Activated CD4-positive, alpha-beta T cell treated with anti-CD3 and anti-CD28 coated beads, Interleukin-2, amount 50 U/mL, for 16 hours (primary cell): ENCODE results near the gene ZNF684.
"Not testable (repeated sequence)": the region's sequence is repeated elsewhere in the genome, so short reads cannot be mapped to it uniquely, and the experiment has no call there.

Experiments used
- DNase-seq: peaks from one replicate; pipeline ENCODE4 v3.0.0-alpha.2; 2020

Gene ZNF684

DNA sequence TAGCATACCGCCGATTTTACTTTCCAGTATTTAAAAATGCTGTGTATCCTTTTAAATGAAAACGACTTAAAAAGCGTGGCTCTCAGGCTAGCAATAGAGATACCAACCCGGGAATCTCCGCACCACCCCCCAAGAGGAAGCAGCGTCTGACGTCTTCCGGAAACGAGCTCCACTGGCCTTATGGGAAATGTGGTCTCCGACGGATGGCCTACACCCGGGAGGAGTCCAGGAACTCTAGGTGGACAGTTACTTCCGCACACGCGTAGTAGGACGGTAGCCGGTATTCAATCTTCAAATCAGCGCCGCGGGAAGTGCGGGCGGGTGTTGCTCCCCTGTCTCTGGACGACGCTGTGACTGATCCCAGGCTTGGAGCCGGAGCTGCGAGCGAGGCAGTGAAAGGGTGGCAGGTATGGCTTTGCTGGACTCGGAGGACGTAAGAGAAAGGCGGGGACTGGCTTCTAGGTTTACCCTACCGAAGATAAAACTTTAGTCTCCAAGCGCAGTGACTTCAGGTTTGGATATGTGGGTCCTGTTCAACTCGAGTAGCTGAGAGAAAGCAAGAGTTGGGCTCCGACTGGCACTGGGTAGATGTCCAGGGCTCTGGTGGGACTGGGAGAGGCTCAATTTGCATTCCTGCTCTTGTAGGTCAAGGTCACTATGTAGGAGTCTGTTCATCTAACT, at the start of gene ZNF684:
Gene ZNF684, plus strand, starts transcription at position 257 of the 681 bp plus-strand sequence. CDS start 1,530 bp downstream, outside the sequence.
- peak; percentile 94 for DNase-seq

DNA sequence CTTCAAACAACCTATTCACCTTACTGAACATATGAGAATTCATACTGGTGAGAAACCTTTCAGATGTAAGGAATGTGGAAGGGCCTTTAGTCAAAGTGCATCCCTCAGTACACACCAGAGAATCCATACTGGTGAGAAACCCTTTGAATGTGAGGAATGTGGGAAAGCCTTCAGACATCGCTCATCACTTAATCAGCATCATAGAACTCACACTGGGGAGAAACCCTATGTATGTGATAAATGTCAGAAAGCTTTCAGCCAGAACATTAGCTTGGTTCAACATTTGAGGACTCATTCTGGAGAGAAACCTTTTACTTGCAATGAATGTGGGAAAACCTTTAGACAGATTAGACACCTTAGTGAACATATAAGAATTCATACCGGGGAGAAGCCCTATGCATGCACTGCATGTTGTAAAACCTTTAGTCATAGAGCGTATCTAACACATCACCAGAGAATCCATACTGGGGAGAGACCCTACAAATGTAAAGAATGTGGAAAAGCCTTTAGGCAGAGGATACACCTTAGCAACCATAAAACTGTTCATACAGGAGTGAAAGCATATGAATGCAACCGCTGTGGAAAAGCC, 36.0 kb upstream of the ZNF684 start:
- DNase-seq, result no peak

DNA sequence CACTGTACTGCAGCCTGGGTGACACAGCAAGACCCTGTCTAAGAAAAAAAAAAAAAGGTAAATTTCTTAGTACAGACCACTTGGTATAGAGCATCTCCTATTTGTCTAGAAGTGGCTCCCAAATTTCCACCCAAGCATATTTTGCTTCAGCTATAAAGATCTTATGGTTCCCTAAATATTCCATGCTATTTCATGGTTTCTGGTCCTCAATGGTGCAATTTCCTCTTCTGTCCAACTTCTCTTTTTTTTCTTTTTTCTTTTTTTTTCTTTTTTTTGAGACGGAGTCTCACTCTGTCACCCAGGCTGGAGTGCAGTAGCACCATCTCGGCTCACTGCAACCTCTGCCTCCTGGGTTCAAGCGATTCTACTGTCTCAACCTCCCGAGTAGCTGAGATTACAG, 28.8 kb upstream of the ZNF684 start:
- not testable (repeated sequence) for DNase-seq

DNA sequence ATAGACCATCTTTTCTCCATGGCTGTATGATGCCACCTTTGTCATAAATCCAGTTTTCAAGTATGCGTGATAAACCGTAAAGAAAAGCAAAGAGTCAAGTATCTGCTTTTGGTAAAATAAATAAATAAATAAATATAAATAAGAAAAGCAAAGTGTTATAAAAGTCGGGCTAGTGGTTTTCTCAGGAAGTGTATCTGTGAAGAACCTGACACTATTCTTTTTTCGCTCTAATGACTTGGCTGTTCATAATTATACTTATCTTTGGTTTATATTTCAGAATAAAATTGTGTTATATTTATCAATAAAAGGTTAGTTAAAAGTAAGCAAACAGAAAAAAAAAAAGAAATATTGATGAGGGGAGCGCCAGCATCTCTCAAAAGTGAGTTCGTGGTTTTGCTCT, 23.5 kb upstream of the ZNF684 start:
- no peak for DNase-seq

DNA sequence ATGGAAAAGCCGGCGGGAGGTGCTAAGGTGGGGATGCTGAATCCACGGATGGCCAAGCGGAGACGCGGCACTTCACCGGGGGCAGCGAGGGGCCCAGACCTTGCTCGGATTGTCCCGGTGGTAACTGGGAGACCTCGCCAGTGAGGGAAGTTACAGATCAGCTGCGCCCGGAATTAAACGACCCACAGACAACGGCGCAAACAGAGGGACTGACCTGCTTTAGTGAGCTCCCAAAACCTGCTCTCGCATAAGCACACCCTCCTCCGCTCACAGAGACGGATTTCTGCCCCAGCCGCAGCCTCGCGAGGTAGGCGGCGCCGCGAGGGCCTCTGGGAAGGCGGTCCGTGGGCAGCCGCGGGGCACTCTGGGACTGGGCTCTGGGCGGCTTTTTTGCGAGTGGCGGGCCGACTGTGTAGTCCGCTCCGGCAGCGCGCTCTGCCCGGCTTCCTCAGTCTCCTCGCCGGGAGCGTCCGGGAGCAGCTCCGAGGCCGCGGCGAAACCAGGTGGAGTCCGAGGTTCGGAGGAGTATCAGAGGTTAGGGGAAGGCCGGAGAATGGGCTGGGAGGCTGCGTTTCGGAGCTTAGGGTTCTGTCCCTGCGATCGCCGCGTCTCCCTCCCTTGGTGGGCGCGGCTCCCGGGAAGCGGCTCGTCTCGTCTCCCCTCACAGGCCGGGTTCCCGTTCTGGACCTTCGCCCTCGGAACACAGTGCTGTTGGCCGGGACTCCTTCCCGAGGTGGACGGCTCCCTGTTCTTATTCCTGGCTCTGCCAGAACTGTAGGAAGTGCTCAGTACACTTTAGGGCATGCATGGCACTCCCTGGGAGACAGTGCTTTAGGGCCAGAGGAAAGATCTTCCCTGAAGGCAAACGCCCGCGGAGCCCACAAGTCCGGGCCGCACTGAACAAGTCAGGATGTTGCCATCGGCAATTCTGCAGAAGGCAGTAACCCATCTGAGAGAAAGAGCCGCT, 22.8 kb upstream of the ZNF684 start, which contains the start of gene EXO5:
Gene EXO5, plus strand, starts transcription at position 393 of the 967 bp plus-strand sequence. CDS start 5,778 bp downstream, outside the sequence.
- DNase-seq, result peak; percentile 83

DNA sequence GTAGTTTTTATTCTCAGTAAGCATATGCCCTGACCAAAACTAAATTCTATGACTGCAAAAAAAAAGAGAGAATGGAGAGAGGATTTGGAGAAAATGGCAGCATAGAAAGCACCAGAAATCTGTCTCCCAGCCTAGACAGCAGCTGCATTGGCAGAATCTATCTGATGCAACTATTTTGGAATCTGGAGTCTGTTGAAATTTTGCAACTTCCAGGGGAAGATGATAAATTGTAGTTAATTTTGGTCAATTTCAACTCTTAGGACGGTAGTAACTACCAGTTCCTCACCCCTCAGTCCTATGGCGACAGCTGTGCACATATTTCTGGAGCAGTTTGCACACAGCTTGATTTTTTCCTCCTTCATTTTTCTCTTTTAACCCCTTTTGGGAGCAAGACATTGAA, 11.9 kb upstream of the ZNF684 start:
- no peak for DNase-seq

DNA sequence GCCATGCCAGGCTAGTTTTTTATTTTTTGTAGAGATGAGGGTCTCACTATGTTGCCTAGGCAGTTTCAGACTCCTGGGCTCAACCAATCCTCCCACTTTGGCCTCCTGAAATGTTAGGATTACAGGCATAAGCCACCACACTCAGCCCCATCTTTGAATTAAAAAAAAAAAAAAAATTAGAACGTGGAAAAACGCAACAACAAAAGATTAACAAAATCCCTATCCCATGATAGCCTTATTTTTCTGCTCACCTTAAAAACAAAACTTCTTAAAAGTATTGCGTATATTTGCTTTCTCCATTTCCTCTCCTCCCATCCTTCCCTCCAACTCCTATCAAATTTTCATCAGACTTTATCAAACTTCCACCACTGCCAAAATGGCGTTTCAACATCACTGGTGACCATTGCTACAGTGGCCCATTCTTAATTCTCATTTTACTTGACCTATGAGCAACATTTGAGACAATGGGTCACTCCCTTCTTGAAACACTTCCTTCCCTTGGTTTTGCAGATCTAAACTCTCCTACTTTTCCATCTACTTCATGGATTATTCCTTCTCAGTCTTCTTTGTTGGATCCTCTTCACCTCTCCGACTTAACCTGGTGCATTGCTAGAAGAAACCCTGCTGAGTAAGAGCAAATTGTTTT, 579 bp upstream of the ZNF684 start:
- no peak for DNase-seq

DNA sequence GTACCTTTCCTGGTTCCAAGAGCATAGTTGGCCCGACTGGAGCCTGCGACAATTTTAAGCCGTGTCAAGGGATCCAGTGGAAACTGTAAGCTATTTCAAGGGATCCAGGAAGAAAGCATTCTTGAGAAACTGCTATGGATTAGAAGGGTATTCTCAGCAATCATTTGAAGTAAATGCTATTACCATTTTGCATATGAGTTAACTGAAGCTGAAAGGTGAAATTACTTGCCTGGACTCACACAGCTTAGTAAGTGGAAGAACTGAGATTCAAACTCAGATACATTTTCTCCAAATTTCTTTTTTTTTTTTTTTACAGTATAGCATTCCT, 589 bp downstream of the ZNF684 start:
- DNase-seq, result no peak

DNA sequence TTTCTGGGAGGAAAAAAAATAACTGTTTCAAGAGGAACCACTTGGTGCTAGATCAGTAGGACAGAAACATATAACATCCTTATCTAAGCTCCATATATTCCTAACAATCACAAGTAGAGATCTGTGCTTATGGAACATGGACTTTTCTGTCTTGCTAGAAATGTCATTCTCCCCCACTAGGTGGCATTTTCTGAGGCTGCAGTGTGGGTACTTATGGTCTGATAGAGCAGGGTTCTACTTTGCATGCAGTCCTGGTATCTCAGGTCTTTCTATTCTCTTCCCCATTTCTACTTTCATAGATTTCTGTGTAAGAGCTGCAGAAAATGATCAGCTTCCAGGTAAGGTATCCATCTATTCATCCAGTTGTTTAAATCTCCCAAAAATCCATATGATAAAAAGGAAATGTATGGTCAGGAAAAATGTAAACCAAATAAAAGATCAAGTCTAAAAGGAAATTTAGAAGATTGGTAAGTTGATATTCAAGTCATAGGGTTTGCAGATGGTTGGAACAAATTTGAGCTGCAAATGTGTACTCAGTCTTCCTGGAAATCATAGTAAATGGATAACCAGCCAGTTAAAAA, 1.5 kb downstream of the ZNF684 start:
- DNase-seq, result peak; percentile 47

DNA sequence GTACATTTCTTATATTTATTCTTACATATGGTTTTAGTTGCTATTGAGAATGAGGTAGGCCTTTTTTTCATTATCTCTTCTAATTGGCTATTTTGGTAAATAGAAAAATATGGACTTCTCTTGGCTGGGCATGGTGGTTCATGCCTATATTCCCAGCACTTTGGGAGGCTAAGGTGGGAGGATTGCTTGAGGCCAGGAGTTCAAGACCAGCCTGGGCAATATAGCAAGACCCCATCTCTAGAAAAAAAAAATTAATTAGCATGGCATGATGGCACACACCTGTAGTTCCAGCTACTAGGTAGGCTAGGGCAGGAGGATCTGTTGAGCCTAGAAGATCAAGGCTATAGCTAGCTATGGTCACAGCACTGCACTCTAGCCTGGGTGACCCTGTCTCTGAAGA, 3.2 kb downstream of the ZNF684 start:
- no peak for DNase-seq

DNA sequence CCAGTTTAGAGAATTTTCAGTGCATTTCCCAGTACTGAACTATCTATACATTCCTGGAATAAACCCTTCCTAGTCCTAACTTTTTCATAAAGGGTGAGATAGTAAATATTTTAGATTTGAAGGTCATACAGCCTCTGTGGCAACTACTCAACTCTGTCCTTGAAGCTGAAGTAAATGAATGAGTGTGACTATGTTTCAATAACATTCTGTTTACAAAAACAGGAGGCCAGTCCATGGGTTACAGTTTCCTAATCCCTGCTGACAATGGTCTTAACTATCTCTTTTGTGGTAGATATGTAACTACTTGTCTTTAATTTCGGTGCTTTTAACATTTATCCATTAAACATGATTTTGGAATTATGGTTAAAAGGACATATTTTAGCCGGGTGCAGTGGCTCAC, 4.3 kb downstream of the ZNF684 start:
- no peak for DNase-seq

DNA sequence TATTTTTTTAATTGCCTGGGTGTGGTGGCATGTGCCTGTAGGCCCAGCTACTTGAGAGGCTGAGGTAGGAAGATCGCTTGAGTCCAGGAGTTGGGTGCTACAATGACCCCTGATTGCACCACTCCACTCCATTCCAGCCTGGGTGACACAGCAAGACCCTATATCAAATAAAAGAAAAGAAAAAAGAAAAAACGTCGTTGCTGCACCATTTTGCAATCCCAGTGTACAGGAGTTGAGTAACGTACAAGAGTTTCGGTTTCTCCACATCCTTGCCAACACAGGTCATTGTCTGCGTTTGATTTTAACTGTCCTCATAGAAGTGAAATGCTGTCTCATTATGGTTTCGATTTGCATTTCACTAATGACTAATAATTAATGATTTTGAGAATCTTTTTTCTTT, 7.9 kb downstream of the ZNF684 start:
- DNase-seq, result no peak

DNA sequence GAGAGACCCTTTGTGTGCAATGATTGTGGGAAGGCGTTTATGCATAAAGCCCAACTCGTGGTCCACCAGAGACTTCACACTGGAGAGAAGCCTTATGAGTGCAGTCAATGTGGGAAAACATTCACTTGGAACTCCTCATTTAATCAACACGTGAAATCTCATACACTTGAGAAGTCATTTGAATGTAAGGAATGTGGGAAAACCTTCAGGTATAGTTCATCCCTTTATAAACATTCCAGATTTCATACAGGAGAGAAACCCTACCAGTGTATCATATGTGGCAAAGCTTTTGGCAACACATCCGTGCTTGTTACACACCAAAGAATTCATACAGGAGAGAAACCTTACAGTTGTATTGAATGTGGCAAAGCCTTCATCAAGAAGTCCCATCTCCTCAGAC, 15.5 kb downstream of the ZNF684 start:
- no peak for DNase-seq

DNA sequence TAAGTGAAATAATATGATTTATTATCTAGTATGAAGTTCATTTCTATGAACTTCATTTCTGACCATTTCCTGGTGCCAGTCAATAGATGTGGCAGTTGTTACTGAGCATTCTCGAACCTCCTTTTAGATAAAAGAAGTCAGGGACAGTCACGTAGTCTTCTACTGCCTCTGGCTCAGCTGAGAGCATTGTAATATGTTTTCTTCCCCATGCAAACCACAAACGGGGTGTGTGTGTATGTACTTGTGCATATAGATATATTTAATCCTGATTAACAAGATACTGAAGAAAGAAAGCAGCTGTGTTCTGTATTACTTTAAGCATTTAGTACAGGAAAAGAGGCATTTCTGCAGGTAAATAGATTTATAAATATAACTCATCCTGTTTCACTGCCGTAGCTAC, 21.6 kb downstream of the ZNF684 start:
- DNase-seq, result no peak

DNA sequence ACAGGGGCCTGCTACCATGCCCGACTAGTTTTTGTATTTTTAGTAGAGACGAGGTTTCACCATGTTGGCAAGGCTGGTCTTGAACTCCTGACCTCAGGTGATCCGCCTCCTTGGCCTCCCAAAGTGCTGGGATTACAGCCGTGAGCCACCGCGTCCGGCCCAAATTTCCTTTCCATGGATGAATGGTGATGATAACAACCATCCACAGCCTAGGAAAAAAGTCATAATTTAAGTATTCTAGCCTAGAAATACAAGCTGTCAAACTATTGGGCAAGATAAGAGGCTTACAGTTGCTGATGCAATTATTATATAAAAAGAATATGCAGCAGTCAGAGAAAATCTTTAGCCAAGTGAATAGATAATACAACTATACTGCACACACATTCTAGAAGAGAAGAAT, 23.4 kb downstream of the ZNF684 start:
- not testable (repeated sequence) for DNase-seq

DNA sequence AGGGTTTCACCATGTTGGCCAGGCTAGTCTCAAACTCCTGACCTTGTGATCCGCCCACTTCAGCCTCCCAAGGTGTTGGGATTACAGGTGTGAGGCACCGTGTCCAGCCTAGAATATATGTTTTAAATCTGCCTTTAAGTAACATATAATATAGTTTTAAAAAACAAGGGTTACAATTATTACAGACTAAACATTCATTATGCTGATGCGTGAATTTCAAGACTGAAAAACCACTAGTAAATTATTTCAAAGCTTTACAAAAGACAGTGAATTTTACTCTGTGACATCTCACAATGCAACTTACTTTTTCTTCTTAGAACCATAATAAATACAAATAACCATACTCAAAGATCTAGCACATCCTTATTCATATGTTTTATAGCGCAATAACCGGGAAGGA, 24.7 kb downstream of the ZNF684 start:
- no peak for DNase-seq

DNA sequence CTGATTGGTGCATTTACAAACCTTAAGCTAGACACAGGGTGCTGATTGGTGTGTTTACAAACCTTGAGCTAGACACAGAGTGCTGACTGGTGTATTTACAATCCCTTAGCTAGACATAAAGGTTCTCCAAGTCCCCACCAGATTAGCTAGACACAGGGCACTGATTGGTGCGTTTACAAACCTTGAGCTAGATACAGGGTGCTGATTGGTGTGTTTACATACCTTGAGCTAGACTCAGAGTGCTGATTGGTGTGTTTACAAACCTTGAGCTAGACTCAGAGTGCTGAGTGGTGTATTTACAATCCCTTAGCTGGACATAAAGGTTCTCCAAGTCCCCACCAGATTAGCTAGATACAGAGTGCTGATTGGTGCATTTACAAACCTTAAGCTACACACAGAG, 26.8 kb downstream of the ZNF684 start:
- not testable (repeated sequence) for DNase-seq

DNA sequence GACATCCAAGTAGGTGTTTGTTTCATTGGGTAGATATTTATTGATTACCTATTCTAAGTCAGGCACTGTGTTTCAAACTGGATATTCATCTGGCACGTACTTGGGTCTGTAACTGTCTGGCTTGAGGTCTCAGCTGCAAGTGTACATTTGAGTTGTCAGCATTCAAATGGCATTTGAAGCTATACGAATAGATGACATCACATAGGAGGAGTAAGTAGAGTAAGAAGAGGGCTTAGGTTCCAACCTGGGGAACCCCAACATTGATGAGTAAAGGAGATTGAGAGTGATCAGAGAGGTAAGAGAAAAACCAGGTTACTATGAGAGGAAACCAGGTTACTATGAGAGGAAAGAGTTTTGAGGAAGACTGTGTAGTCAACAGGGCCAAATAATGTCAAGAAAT, 30.7 kb downstream of the ZNF684 start:
- DNase-seq, result no peak

DNA sequence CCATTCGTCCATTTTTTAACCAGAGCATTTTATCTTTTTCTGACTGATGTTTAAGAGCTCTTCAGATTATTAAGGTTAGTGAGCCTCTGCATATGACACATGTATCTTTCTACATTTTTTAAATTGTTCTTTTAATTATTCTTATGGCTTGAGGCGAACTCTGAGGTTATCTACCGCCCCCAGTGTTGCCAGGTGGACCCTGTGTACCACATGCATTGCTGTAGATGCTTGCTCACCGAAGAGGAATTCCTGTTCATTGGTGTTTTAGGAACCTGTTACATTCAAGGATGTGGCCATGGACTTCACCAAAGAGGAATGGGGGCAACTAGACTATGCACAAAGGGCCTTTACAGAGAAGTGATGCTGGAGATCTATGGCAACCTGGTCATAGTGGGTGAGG, 31.8 kb downstream of the ZNF684 start:
- no peak for DNase-seq

DNA sequence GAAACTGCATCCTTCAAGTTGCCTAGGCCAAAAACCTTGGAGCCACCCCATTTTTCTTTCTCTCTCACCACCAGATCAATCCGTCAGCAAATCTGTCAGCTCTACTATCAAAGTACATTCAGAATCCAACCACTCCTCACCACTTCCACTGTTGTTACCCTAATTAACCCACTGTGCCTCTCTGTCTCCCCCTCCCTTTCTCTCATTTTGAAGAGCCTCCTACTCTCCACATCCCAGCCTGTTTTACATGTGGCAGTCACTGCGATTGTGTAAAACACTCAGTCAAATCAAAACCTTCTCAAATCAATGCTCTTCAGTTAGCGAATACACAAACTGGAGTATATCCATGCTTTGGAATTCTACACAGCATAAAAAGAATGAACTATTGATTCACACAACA, 33.1 kb downstream of the ZNF684 start:
- no peak for DNase-seq

DNA sequence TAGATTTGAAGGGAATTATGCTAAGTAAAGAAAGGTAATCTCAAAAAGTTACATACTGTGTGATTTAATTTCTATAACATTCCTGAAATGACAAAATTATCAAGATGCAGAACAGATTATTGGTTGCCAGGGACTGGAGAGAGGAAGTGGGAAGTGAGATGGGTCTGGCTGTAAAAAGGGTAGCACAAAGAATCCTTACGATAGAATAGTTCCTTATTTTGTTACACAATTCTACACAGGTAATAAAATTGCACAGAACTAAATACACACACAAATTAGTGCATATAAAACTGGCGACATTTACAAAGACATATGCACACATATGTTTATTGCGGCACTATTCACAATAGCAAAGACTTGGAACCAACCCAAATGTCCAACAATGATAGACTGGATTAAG, 33.5 kb downstream of the ZNF684 start:
- DNase-seq, result no peak

DNA sequence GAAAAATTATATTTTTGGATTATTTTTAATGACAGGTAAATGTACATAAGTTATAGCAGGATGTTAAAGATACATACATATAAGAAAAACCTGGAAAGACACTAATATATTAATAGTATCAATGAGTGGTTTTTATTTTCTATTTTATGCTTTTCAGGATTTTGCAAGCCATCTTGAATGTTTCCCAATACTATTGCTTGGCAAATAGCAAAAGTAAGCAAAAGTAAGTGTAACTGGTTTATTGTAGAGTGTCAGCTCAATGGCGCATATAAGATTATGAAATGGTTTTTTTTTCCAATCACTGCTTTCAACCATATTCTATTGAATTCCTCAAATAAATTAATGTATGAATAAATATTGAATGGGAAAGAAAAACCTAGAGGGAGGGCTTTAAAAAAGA, 36.4 kb downstream of the ZNF684 start:
- no peak for DNase-seq

DNA sequence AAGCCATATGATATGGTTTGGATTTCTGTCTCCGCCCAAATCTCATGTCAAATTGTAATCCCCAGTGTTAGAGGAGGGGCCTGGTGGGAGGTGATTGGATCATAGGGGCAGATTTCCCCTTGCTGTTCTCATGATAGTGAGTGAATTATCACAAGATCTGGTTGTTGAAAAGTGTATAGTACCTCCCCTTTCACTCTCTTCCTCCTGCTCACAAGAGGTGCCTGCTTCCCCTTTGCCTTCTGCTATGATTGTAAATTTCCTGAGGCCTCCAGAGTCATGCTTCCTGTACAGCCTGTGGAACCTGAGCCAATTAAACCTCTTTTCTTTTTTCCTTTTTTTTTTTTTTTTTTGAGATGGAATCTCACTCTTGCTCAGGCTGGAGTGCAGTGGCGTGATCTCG, 43.4 kb downstream of the ZNF684 start:
- not testable (repeated sequence) for DNase-seq
